SU-DHL-6 (cell line): ENCODE data around the gene EFTUD2.

Experiments used
- H2AFZ ChIP-seq: fragments of 200-600 bp; sonication (generic); 2 replicates; pipeline ENCODE4 v1.6.1; 2014; ENCODE audit warnings: low read depth, mild to moderate bottlenecking, moderate library complexity, mixed read lengths, antibody characterized with exemption, low read length; ENCODE audit not compliant: severe bottlenecking
- H3F3A ChIP-seq: fragments of 200-600 bp; shearing (Covaris generic); 2 replicates; pipeline ENCODE4 v1.6.0; 2016; ENCODE audit warnings: antibody characterized with exemption, mild to moderate bottlenecking; ENCODE audit not compliant: insufficient read depth
- H3K27ac ChIP-seq: fragments of 200-600 bp; sonication (generic); 2 replicates; pipeline ENCODE4 v1.5.1; 2016; ENCODE audit warnings: low read depth, mild to moderate bottlenecking, low read length, moderate library complexity, mixed read lengths
- H3K27me3 ChIP-seq: fragments of 200-600 bp; sonication (generic), shearing (Covaris generic); 2 replicates; pipeline ENCODE4 v1.6.0; 2014; ENCODE audit warnings: mild to moderate bottlenecking, low read length
- H3K36me3 ChIP-seq: fragments of 200-600 bp; sonication (generic); 2 replicates; pipeline ENCODE4 v1.6.1; 2014; ENCODE audit warnings: mild to moderate bottlenecking, low read length, mixed read lengths
- H3K4me2 ChIP-seq: fragments of 300-600, 200-600 bp; shearing (Covaris generic), sonication (generic); 2 replicates; pipeline ENCODE4 v1.6.0; 2014; ENCODE audit warnings: low read length, low read depth, mild to moderate bottlenecking; ENCODE audit not compliant: poor library complexity, severe bottlenecking
- H3K4me3 ChIP-seq: fragments of 200-600 bp; sonication (generic); 2 replicates; pipeline ENCODE4 v1.5.1; 2014; ENCODE audit warnings: antibody characterized with exemption, low read length, mild to moderate bottlenecking, mixed read lengths; ENCODE audit not compliant: insufficient read depth, poor library complexity, severe bottlenecking
- H3K79me2 ChIP-seq: fragments of 200-600 bp; sonication (generic); 2 replicates; pipeline ENCODE4 v1.6.1; 2014; ENCODE audit warnings: mild to moderate bottlenecking, low read length, moderate library complexity; ENCODE audit not compliant: insufficient read depth
- H3K9ac ChIP-seq: fragments of 200-600 bp; sonication (generic); 2 replicates; pipeline ENCODE4 v1.7.0; 2014; ENCODE audit warnings: mild to moderate bottlenecking, low read length
- H3K9me2 ChIP-seq: fragments of 200-600 bp; sonication (generic); replicated peaks from 2 replicates; pipeline ENCODE4 v1.6.1; 2014; ENCODE audit warnings: low read length; ENCODE audit not compliant: insufficient read depth
- H3K9me3 ChIP-seq: fragments of 200-600 bp; sonication (generic); 2 replicates; pipeline ENCODE4 v1.6.1; 2014; ENCODE audit warnings: low read length, mixed read lengths; ENCODE audit not compliant: insufficient read depth
- H4K20me1 ChIP-seq: fragments of 200-600 bp; sonication (generic); 2 replicates; pipeline ENCODE4 v1.6.1; 2014; ENCODE audit warnings: low read depth, mild to moderate bottlenecking, antibody characterized with exemption, low read length, moderate library complexity, mixed read lengths
- CTCF ChIP-seq: fragments of 200-600 bp; sonication (generic); IDR thresholded peaks from one replicate; pipeline ENCODE4 v1.5.1; 2017; ENCODE audit warnings: antibody characterized with exemption, mild to moderate bottlenecking, low read length, moderate library complexity; ENCODE audit not compliant: insufficient read depth, poor library complexity, severe bottlenecking
- EZH2phosphoT487 ChIP-seq: fragments of 200-600 bp; sonication (generic), shearing (Covaris generic); conservative IDR thresholded peaks from 2 replicates; pipeline ENCODE4 v1.6.1; 2018; ENCODE audit warnings: mild to moderate bottlenecking, antibody characterized with exemption, low read length, moderate library complexity, mixed read lengths

EFTUD2 gene

DNA sequence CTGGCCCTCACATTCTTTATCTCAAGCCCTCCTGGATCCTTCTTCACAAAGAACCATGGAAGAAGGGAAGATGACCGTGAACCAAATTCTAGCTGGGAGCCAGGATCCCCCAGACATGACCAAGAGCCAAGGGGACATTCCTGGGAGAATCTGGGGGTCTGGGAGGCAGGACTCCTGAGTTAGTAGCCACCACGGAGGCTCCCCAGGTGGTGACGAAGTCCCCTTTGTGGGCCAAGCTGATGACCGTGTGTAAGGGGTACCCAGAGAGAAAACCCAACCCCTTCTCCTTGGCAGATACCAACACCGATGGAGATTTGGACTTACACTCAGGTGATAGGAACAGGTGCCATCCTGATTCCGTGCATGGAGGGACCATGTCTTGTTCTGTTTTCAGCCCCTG is 22.9 kb upstream of the EFTUD2 start:
- no peaks in the 10 kb centered on the region for H3K27me3 ChIP-seq
- H3F3A ChIP-seq, result peaks cover 10% of the 10 kb centered on the region
- no peak overlapping the region for H2AFZ ChIP-seq
- no peaks in the 10 kb centered on the region for H3K36me3 ChIP-seq
- H3K79me2 ChIP-seq, result no peaks in the 10 kb centered on the region
- H4K20me1 ChIP-seq, result no peaks in the 10 kb centered on the region
- H3K9me3 ChIP-seq, result no peaks in the 10 kb centered on the region
- H3K4me3 ChIP-seq, result no peak overlapping the region
- TF ChIP-seq EZH2phosphoT487 (no peak), CTCF (no peak)
- H3K9me2 ChIP-seq, result no peaks in the 10 kb centered on the region
- no peak overlapping the region for H3K27ac ChIP-seq
- H3K9ac ChIP-seq, result no peak overlapping the region
- no peak overlapping the region for H3K4me2 ChIP-seq

GRCh38 chr17:44921122-44921882 is 22.1 kb upstream of the EFTUD2 start:
- H4K20me1 ChIP-seq, result no peaks in the 10 kb centered on the region
- H3K79me2 ChIP-seq, result no peaks in the 10 kb centered on the region
- no peak overlapping the region for H3K9ac ChIP-seq
- TF ChIP-seq EZH2phosphoT487, result no peak
- no peak for TF ChIP-seq CTCF
- H3F3A ChIP-seq, result peaks cover 10% of the 10 kb centered on the region
- no peak overlapping the region for H2AFZ ChIP-seq
- no peaks in the 10 kb centered on the region for H3K9me2 ChIP-seq
- H3K27ac ChIP-seq, result no peak overlapping the region
- no peaks in the 10 kb centered on the region for H3K27me3 ChIP-seq
- H3K9me3 ChIP-seq, result no peaks in the 10 kb centered on the region
- no peak overlapping the region for H3K4me2 ChIP-seq
- no peak overlapping the region for H3K4me3 ChIP-seq
- H3K36me3 ChIP-seq, result no peaks in the 10 kb centered on the region

GRCh38 chr17:44920565-44920940 is 21.3 kb upstream of the EFTUD2 start:
- H3K27ac ChIP-seq, result no peak overlapping the region
- no peak overlapping the region for H3K4me2 ChIP-seq

More at GRCh38 chr17:44920565-44920940, 21.3 kb upstream of the EFTUD2 start:
- Histone ChIP-seq H3K4me3 (no peak overlapping the region), H3K79me2 (no peaks in the 10 kb centered on the region), H2AFZ (no peak overlapping the region), H3K9me2 (no peaks in the 10 kb centered on the region), H3F3A (peaks cover 10% of the 10 kb centered on the region), H3K36me3 (no peaks in the 10 kb centered on the region), H4K20me1 (no peaks in the 10 kb centered on the region), H3K9ac (no peak overlapping the region), H3K9me3 (no peaks in the 10 kb centered on the region), H3K27me3 (no peaks in the 10 kb centered on the region)
- no peak for TF ChIP-seq EZH2phosphoT487
- TF ChIP-seq CTCF, result no peak
